ENCODE data around the gene USP17L30.
"Not testable (repeated sequence)": the region's sequence is repeated elsewhere in the genome, so short reads cannot be mapped to it uniquely, and the experiment has no call there.

The USP17L30 gene

GRCh38 chr4:9362829-9363228, at the start of gene USP17L30:
USP17L30 (plus strand) TSS chr4:9363129; CDS start chr4:9363129, 0 bp downstream.
- DNase-seq = not testable (repeated sequence)

- DNase-seq = not testable (repeated sequence)
Observed at GRCh38 chr4:9324191-9324590, 38.7 kb upstream of the USP17L30 start.

GRCh38 chr4:9324865-9325264, 38.1 kb upstream of the USP17L30 start, which contains the start of gene USP17L24:
USP17L24 (plus strand) TSS chr4:9325165; CDS start chr4:9325165, 0 bp downstream.
- DNase-seq = not testable (repeated sequence)

GRCh38 chr4:9329611-9330010, 33.3 kb upstream of the USP17L30 start, which contains the start of gene USP17L25:
USP17L25 (plus strand) TSS chr4:9329911; CDS start chr4:9329911, 0 bp downstream.
- not testable (repeated sequence) for DNase-seq

- not testable (repeated sequence) for DNase-seq
Observed at GRCh38 chr4:9334358-9334757, 28.6 kb upstream of the USP17L30 start, which contains the start of gene USP17L26. USP17L26 (plus strand) TSS chr4:9334658; CDS start chr4:9334658, 0 bp downstream.

- DNase-seq = not testable (repeated sequence)
Observed at GRCh38 chr4:9339103-9339502, 23.8 kb upstream of the USP17L30 start, which contains the start of gene USP17L5. USP17L5 (plus strand) TSS chr4:9339403; CDS start chr4:9339403, 0 bp downstream.

- DNase-seq = not testable (repeated sequence)
Observed at GRCh38 chr4:9343848-9344247, 19.1 kb upstream of the USP17L30 start, which contains the start of gene USP17L27. USP17L27 (plus strand) TSS chr4:9344148; CDS start chr4:9344148, 0 bp downstream.

GRCh38 chr4:9348593-9348992, 14.3 kb upstream of the USP17L30 start, which contains the start of gene USP17L28:
USP17L28 (plus strand) TSS chr4:9348893; CDS start chr4:9348893, 0 bp downstream.
- DNase-seq = not testable (repeated sequence)

GRCh38 chr4:9350866-9351265, 12.1 kb upstream of the USP17L30 start:
- not testable (repeated sequence) for DNase-seq

- DNase-seq = not testable (repeated sequence)
Observed at GRCh38 chr4:9353338-9353737, 9.6 kb upstream of the USP17L30 start, which contains the start of gene USP17L29. USP17L29 (plus strand) TSS chr4:9353638; CDS start chr4:9353638, 0 bp downstream.

- not testable (repeated sequence) for DNase-seq
Observed at GRCh38 chr4:9379881-9380280, 17.0 kb downstream of the USP17L30 start.

GRCh38 chr4:9381012-9381534, 18.1 kb downstream of the USP17L30 start:
- DNase-seq = peak; percentile 38

GRCh38 chr4:9384126-9384525, 21.2 kb downstream of the USP17L30 start:
- DNase-seq = no peak

- DNase-seq = not testable (repeated sequence)
Observed at GRCh38 chr4:9389001-9389400, 26.1 kb downstream of the USP17L30 start.

GRCh38 chr4:9405774-9406173, 42.8 kb downstream of the USP17L30 start:
- not testable (repeated sequence) for DNase-seq

- not testable (repeated sequence) for DNase-seq
Observed at GRCh38 chr4:9406491-9406890, 43.6 kb downstream of the USP17L30 start.

GRCh38 chr4:9409793-9410192, 46.9 kb downstream of the USP17L30 start:
- DNase-seq = no peak
